Measurements from ENCODE around the gene MVK. TPM values are rescaled to one million over a fixed set of nuclear protein-coding genes. Genes with fewer than 3 reads are reported as not detected.

Gene MVK
- total and polyA plus RNA-seq, 4 donors = 22.4 to 62.7 (median 37.2) TPM

- no peak overlapping the region for H3K4me3 ChIP-seq
- no peak for ATAC-seq (ENCODE audit: insufficient read depth, low FRiP score)
- H3K36me3 ChIP-seq (ENCODE audit: control insufficient read depth in 4 of 4, insufficient read depth in 4 of 4, low read length in 4 of 4) = peaks cover 0 to 6% (median 2%) of the 10 kb centered on the region in 4 donors
- peaks cover 0 to 6% (median 0%) of the 10 kb centered on the region in 5 donors for H3K4me1 ChIP-seq (ENCODE audit: control insufficient read depth in 5 of 5, insufficient read depth in 5 of 5, low read length in 5 of 5)
- WGBS, 2 donors = 84 to 86% methylated on average over 4 of the region's 4 CpGs
- no peak overlapping the region for H3K27ac ChIP-seq (ENCODE audit: low read depth in 1 of 2, low read length in 1 of 2)
- H3K9me3 ChIP-seq (ENCODE audit: control insufficient read depth in 4 of 4, insufficient read depth in 3 of 4, low read length in 3 of 4) = no peaks in the 10 kb centered on the region
- no peak for DNase-seq
- no peaks in the 10 kb centered on the region for H3K27me3 ChIP-seq (ENCODE audit: control insufficient read depth in 3 of 3, insufficient read depth in 3 of 3, low read length in 2 of 3)
- no peak overlapping the region for H3K9ac ChIP-seq (ENCODE audit: insufficient read depth in 1 of 2, low read length in 2 of 2)
- no peak for TF ChIP-seq CTCF (IDR thresholded peaks at IDR 0.05; ENCODE audit: control extremely low read depth, extremely low read depth)
These were observed 32.2 kb upstream of the MVK start for GRCh38 chr12:109541413-109541726.

GRCh38 chr12:109542014-109542413 is 31.6 kb upstream of the MVK start:
- Histone ChIP-seq H3K9me3 (ENCODE audit: control insufficient read depth in 4 of 4, insufficient read depth in 3 of 4, low read length in 3 of 4) (no peaks in the 10 kb centered on the region), H3K4me3 (no peak overlapping the region), H3K9ac (ENCODE audit: insufficient read depth in 1 of 2, low read length in 2 of 2) (no peak overlapping the region), H3K4me1 (ENCODE audit: control insufficient read depth in 5 of 5, insufficient read depth in 5 of 5, low read length in 5 of 5) (peaks cover 0 to 6% (median 0%) of the 10 kb centered on the region in 5 donors), H3K36me3 (ENCODE audit: control insufficient read depth in 4 of 4, insufficient read depth in 4 of 4, low read length in 4 of 4) (peaks cover 0 to 5% (median 0%) of the 10 kb centered on the region in 4 donors), H3K27ac (ENCODE audit: low read depth in 1 of 2, low read length in 1 of 2) (no peak overlapping the region), H3K27me3 (ENCODE audit: control insufficient read depth in 3 of 3, insufficient read depth in 3 of 3, low read length in 2 of 3) (no peaks in the 10 kb centered on the region)
- DNase-seq (no peak), ATAC-seq (ENCODE audit: insufficient read depth, low FRiP score) (no peak)
- TF ChIP-seq CTCF (IDR thresholded peaks at IDR 0.05; ENCODE audit: control extremely low read depth, extremely low read depth) = no peak
- WGBS, 2 donors = 80 to 81% methylated on average over 2 of the region's 2 CpGs

GRCh38 chr12:109542876-109543275 is 30.7 kb upstream of the MVK start:
- no peak overlapping the region for H3K9ac ChIP-seq (ENCODE audit: insufficient read depth in 1 of 2, low read length in 2 of 2)
- no peak overlapping the region for H3K4me3 ChIP-seq
- H3K36me3 ChIP-seq (ENCODE audit: control insufficient read depth in 4 of 4, insufficient read depth in 4 of 4, low read length in 4 of 4) = peaks cover 0 to 3% (median 0%) of the 10 kb centered on the region in 4 donors
- 88 to 93% methylated on average over 6 of the region's 6 CpGs for WGBS, 2 donors
- H3K27ac ChIP-seq (ENCODE audit: low read depth in 1 of 2, low read length in 1 of 2) = no peak overlapping the region
- DNase-seq (no peak), ATAC-seq (ENCODE audit: insufficient read depth, low FRiP score) (no peak)
- peaks cover 0 to 6% (median 0%) of the 10 kb centered on the region in 5 donors for H3K4me1 ChIP-seq (ENCODE audit: control insufficient read depth in 5 of 5, insufficient read depth in 5 of 5, low read length in 5 of 5)
- no peaks in the 10 kb centered on the region for H3K9me3 ChIP-seq (ENCODE audit: control insufficient read depth in 4 of 4, insufficient read depth in 3 of 4, low read length in 3 of 4)
- no peak for TF ChIP-seq CTCF (IDR thresholded peaks at IDR 0.05; ENCODE audit: control extremely low read depth, extremely low read depth)
- H3K27me3 ChIP-seq (ENCODE audit: control insufficient read depth in 3 of 3, insufficient read depth in 3 of 3, low read length in 2 of 3) = no peaks in the 10 kb centered on the region

- WGBS, 2 donors = 47 to 52% methylated on average over 7 of the region's 7 CpGs
- DNase-seq (no peak), ATAC-seq (ENCODE audit: insufficient read depth, low FRiP score) (no peak)
- Histone ChIP-seq H3K27ac (ENCODE audit: low read depth in 1 of 2, low read length in 1 of 2) (no peak overlapping the region), H3K9ac (ENCODE audit: insufficient read depth in 1 of 2, low read length in 2 of 2) (no peak overlapping the region), H3K4me1 (ENCODE audit: control insufficient read depth in 5 of 5, insufficient read depth in 5 of 5, low read length in 5 of 5) (no peaks in the 10 kb centered on the region), H3K27me3 (ENCODE audit: control insufficient read depth in 3 of 3, insufficient read depth in 3 of 3, low read length in 2 of 3) (peaks cover 0 to 6% (median 6%) of the 10 kb centered on the region in 3 donors), H3K36me3 (ENCODE audit: control insufficient read depth in 4 of 4, insufficient read depth in 4 of 4, low read length in 4 of 4) (peaks cover 0 to 1% (median 0%) of the 10 kb centered on the region in 4 donors), H3K4me3 (no peak overlapping the region), H3K9me3 (ENCODE audit: control insufficient read depth in 4 of 4, insufficient read depth in 3 of 4, low read length in 3 of 4) (no peaks in the 10 kb centered on the region)
- no peak for TF ChIP-seq CTCF (IDR thresholded peaks at IDR 0.05; ENCODE audit: control extremely low read depth, extremely low read depth)
These were observed 28.6 kb upstream of the MVK start for GRCh38 chr12:109544955-109545531.
